ENCODE data around the gene SLC38A9.
"Not testable (repeated sequence)": the region's sequence is repeated elsewhere in the genome, so short reads cannot be mapped to it uniquely, and the experiment has no call there.

DNA sequence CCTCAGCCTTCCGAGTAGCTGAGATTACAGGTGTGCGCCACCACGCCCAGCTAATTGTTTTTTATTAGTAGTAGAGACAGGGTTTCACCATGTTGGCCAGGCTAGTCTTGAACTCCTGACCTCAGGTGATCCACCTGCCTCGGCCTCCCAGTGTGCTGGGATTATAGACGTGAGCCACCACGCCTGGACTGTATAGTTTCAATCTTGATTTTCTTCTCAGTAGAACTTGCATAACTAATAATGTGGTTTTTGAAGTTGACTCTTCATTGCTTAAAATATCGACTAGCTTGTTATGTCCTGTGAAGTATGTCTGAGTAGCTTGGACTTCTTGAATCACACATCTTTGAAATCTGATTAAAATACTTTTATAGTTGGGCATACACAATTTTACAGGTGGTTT, 49.6 kb upstream of the SLC38A9 start:
- TF ChIP-seq, protein P1, sequence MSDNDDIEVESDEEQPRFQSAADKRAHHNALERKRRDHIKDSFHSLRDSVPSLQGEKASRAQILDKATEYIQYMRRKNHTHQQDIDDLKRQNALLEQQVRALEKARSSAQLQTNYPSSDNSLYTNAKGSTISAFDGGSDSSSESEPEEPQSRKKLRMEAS (IDR thresholded peaks at IDR 0.05) = not testable (repeated sequence)
- TF ChIP-seq, protein P2, sequence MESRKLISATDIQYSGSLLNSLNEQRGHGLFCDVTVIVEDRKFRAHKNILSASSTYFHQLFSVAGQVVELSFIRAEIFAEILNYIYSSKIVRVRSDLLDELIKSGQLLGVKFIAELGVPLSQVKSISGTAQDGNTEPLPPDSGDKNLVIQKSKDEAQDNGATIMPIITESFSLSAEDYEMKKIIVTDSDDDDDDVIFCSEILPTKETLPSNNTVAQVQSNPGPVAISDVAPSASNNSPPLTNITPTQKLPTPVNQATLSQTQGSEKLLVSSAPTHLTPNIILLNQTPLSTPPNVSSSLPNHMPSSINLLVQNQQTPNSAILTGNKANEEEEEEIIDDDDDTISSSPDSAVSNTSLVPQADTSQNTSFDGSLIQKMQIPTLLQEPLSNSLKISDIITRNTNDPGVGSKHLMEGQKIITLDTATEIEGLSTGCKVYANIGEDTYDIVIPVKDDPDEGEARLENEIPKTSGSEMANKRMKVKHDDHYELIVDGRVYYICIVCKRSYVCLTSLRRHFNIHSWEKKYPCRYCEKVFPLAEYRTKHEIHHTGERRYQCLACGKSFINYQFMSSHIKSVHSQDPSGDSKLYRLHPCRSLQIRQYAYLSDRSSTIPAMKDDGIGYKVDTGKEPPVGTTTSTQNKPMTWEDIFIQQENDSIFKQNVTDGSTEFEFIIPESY (IDR thresholded peaks at IDR 0.05) = not testable (repeated sequence)
- TF ChIP-seq, protein P3, sequence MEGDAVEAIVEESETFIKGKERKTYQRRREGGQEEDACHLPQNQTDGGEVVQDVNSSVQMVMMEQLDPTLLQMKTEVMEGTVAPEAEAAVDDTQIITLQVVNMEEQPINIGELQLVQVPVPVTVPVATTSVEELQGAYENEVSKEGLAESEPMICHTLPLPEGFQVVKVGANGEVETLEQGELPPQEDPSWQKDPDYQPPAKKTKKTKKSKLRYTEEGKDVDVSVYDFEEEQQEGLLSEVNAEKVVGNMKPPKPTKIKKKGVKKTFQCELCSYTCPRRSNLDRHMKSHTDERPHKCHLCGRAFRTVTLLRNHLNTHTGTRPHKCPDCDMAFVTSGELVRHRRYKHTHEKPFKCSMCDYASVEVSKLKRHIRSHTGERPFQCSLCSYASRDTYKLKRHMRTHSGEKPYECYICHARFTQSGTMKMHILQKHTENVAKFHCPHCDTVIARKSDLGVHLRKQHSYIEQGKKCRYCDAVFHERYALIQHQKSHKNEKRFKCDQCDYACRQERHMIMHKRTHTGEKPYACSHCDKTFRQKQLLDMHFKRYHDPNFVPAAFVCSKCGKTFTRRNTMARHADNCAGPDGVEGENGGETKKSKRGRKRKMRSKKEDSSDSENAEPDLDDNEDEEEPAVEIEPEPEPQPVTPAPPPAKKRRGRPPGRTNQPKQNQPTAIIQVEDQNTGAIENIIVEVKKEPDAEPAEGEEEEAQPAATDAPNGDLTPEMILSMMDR (IDR thresholded peaks at IDR 0.05; ENCODE audit: low read depth, low read length, missing input control) = not testable (repeated sequence)
- not testable (repeated sequence) for TF ChIP-seq YY1 (IDR thresholded peaks at IDR 0.05); EGR1 (IDR thresholded peaks at IDR 0.05; ENCODE audit: low read depth in 2 of 2); RAD21 (IDR thresholded peaks at IDR 0.05); TAF1 (conservative IDR thresholded peaks at IDR 0.05); SP1 (IDR thresholded peaks at IDR 0.05); GABPA (IDR thresholded peaks at IDR 0.05 in 1 of 2, conservative IDR thresholded peaks at IDR 0.05 in 1 of 2); JUND (IDR thresholded peaks at IDR 0.05); FOXA1 (IDR thresholded peaks at IDR 0.05)
- TF ChIP-seq, protein P4, sequence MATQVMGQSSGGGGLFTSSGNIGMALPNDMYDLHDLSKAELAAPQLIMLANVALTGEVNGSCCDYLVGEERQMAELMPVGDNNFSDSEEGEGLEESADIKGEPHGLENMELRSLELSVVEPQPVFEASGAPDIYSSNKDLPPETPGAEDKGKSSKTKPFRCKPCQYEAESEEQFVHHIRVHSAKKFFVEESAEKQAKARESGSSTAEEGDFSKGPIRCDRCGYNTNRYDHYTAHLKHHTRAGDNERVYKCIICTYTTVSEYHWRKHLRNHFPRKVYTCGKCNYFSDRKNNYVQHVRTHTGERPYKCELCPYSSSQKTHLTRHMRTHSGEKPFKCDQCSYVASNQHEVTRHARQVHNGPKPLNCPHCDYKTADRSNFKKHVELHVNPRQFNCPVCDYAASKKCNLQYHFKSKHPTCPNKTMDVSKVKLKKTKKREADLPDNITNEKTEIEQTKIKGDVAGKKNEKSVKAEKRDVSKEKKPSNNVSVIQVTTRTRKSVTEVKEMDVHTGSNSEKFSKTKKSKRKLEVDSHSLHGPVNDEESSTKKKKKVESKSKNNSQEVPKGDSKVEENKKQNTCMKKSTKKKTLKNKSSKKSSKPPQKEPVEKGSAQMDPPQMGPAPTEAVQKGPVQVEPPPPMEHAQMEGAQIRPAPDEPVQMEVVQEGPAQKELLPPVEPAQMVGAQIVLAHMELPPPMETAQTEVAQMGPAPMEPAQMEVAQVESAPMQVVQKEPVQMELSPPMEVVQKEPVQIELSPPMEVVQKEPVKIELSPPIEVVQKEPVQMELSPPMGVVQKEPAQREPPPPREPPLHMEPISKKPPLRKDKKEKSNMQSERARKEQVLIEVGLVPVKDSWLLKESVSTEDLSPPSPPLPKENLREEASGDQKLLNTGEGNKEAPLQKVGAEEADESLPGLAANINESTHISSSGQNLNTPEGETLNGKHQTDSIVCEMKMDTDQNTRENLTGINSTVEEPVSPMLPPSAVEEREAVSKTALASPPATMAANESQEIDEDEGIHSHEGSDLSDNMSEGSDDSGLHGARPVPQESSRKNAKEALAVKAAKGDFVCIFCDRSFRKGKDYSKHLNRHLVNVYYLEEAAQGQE (IDR thresholded peaks at IDR 0.05) = not testable (repeated sequence)

Data from liver (tissue), 3 donors.